Stimulated activated CD8-positive, alpha-beta memory T cell treated with anti-CD3 and anti-CD28 coated beads, Interleukin-7, amount 100 ng/mL, for 24 hours (primary cell): ENCODE results near the gene CLIC3.

ENCODE experiments used
- DNase-seq: peaks from one replicate; pipeline ENCODE4 v3.0.0-alpha.2; 2020; ENCODE audit warnings: low read depth

The CLIC3 gene

DNA sequence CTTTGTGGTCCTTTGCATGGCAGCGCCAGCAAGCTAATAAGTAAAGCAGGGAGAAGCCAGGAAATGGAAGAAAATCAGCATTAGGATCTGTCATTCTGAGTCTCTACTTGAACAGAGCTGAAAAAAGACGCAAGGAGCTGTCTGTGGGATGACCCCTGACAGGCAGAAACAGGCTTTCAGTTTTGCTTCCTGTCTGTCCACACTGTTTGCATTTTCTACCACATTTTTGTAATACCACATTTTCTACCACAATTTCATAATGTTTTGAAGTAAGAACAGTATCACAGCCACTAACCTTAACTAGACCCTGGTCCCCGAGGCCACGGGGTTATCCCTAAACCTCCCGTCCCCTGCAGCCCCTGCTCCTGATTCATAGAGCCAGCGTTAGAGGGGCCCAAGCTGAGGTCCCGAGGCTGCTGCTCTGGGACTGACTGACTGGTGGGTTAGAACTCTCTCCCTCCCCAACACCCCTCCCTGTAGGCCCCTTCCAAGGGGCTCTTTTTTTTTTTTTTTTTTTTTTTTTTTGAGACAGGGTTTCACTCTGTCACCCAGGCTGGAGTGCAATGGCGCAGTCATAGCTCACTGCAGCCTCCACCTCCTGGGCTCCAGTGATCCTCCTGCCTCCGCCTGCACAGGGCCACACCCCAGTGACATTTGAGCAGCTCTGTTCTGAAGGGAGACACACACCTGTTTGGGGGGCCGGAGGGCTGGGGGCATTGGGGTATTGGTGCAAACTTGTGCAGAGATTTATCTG lies 4.0 kb upstream of the CLIC3 start:
- DNase-seq = no peak

DNA sequence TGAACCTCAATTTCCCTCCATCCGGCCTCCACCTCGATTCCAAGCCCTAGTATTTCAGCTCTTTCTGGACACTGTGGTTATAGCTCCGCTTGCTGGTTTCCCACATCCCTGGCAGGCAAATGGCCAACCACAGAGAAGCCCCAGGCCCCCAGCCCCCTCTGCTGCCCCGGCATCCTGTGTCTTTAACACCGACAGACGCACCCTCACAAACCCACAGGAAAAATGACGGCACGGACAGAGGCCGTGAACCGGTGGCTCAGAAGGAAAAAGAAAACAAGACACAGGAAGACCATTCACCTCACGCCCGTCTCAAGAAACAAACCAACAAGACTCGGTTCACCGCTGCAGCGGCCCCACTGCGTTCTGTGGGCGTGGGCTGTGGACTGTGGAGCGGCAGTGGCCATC lies 1.5 kb upstream of the CLIC3 start:
- DNase-seq = no peak

DNA sequence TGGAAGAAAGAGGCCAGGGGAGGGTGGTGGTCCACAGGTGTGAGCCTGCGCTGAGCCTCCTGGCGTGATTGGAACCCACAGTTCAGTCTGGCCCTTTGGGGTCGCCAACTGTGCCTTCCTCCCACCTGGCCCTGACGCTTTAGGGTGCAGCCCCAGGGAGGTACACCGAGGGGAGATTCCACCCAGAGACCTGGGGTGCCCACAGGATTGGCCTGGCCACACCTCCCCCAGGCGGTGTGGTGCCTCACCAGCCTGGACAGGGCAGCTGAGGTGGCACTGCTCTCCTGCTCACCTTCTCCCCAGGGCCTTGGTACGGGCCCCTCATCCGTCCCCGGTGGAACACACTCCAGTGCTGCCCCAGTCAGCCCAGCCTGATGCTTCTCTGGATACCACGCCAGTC lies 1.0 kb upstream of the CLIC3 start:
- no peak for DNase-seq

DNA sequence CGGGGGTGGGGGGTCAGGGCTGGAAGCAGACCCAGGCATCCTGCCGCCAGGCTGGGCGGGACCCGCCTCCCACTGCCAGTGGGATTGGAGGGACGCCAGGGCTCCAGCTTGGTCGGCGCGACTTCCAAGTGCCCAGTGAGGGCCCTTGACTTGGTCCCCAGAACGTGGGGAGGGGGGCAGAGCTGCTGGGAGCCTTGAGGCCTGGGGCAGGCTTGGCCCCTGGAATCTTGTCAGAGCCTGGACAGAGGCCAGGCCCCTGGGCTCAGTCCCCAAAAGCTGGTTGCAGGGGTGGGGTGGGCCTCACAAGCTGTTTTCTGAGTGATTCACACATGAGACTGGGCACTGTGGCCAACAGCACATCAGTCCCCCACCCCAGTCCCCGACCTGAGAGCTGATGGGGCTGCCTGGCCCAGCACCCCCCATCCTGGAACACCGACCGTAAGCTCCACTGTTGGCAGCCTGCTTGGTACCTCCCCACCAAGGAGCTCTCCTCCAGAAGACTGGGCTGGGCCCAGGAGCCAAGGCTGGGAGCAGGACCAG lies 526 bp downstream of the CLIC3 start:
- no peak for DNase-seq

GRCh38 chr9:136995362-136995761 lies 1.0 kb downstream of the CLIC3 start:
- DNase-seq = no peak

DNA sequence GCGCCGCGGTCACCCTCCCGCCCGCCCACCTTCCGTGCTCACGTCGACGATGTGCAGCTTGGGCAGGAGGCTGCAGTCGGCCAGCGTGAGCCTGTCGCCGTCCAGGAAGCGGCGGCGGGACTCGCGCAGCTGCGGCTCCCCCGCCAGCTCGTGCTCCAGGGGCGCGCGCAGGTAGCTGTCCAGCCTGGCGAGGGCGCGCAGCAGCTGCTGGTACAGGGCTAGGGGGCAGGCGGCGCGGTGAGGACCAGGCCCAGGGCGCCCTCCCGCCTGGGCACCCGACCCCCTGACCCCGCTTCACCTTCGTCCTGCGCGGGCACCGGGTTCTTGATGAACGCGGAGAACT lies 1.5 kb downstream of the CLIC3 start:
- DNase-seq = no peak

DNA sequence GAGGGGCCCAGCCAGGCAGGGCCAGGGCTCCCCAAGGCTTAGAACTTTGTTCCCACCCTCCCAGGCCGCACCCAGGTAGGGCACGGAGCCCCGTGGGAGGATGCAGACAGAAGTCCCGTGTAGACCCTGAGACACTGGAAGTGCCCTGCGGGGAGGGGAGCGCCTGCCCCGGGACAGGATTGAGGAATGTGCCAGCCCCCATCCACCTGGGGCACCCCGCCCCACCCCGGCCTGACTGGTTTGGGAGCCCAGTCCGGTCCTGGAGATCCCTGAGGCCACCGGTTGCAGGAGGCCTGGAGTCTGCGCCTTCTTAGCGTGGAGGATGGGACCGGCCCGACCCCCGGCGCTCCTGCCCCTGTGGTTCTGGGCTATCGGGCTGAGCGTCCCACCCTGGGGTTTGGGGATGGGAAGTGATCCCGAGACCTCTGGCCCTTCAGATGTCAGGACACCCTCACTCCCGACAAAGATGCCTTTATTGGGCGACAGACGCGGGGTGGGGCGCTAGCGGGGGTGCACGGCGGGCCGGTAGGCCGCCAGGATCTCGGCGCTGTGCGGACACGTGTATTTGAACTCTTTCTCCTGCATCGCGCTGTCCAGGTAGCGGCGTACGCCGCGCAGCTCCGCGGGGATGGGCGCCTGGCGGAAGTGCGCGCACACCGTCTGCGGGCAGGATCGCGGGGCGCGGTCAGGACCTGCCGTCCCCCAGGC lies 2.0 kb downstream of the CLIC3 start:
- no peak for DNase-seq

GRCh38 chr9:136992819-136993369 lies 3.5 kb downstream of the CLIC3 start:
- no peak for DNase-seq

DNA sequence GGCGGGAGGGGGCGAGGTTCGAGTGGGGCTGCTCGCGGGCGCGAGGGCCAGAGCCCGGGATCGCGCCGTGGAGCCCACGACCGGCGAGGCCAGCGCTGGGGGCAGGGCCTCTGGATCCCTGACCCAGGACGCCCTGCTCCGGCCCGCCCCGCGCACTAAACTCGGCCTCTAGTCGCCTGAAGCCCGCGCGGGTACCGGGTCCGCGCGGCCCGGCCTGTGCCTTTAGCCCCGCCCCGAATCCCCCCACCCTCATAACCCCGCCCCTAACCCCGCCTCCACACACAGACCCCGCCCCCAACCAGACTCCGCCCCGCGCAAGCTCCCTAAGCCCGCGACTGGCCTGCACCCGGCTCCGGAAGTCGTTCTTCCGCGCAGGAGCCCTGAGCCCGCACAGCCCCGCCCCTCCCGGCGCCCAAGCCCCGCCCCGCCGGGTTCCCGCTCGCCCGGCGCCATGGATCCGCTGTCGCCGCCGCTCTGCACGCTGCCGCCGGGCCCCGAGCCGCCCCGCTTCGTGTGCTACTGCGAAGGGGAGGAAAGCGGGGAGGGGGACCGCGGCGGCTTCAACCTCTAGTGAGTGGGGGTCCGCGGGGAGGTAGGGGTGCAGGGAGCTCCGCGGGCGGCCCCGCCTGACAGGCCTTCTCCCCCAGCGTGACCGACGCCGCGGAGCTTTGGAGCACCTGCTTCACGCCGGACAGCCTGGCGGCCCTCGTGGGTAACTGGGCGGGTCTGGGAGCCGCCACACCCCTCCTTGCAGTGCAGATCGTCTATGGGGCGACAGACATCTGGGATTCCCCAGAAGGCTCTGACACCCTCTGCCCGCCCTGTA lies 4.2 kb downstream of the CLIC3 start, which contains the start of gene PAXX:
Gene PAXX, plus strand, starts transcription at position 430 of the 826 bp plus-strand sequence. Its CDS starts 22 bp downstream, at position 452.
- peak; percentile 85 for DNase-seq

DNA sequence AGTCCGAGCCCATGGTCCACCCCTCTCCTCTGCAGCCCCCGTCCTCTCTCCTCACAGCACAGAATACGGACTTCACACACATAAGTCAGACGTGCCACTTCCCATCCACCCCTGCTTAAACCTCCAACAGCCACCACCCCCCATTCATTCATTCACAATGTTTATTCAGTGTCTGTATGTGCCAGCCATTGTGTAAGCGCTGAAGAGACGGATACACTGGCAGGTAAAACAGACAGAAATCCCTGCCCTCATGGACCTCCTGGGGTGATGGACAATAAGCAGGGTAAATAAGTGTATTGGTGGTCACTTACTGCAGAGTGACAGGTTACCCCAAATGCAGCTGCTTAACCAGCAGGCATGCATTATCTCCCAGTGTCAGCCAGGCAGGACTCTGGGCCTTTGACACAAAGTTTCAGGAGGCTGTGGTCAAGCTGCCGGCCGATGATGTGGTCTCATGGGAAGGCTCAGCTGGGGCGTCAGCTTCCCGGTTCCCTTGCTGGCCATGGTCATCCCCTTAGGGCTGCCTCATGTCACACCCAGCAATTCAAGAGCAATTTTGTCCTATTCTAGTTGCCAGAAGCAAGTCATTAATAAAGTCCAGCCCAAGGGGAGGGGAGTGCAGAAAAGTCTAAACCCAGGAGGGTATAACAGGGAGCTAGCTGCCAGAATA lies 6.0 kb downstream of the CLIC3 start:
- no peak for DNase-seq

DNA sequence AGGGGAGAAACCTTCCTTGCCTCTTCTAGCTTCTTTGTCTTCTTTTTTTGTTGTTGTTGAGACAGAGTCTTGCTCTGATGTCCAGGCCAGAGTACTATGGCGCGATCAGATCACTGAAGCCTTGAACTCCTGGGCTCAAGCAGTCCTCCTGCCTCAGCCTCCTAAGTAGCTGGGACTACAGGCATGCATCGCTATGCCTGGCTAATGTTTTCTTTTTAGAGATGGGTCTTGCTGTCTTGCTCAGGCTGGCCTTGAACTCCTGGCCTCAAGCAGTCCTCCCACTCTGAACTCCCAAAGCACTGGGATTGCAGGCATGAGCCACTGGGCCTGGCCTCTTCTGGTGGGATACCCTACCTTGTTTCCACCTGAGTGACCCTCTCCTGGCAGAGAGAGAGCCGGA lies 7.5 kb downstream of the CLIC3 start:
- no peak for DNase-seq

- no peak for DNase-seq
These were observed 10.5 kb downstream of the CLIC3 start for GRCh38 chr9:136985853-136986252.

GRCh38 chr9:136985027-136985602 lies 11.3 kb downstream of the CLIC3 start:
- no peak for DNase-seq

- no peak for DNase-seq
These were observed 11.8 kb downstream of the CLIC3 start for GRCh38 chr9:136984464-136985026.

- no peak for DNase-seq
These were observed 12.6 kb downstream of the CLIC3 start for GRCh38 chr9:136983656-136984314.

DNA sequence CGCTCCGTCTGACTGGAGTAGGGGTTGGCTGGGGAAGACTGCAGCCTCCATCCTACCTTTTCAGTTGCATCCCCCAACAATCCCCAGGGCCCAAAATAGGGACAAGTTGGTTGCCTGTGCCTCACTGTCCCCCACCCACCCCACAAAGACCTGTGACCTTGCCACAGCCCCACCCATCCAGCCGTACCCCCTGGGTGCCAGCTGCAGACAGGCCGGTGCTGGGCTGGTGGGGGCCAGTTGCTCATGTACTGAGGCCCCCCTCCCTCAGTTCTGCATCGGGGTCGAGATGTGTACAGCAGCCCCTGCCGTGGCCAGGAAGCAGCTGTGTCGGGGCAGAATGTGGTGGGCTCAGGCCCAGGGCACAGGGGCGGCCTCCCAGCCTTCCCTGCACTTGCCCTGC lies 13.2 kb downstream of the CLIC3 start:
- no peak for DNase-seq

- no peak for DNase-seq
These were observed 13.9 kb downstream of the CLIC3 start, which contains the start of gene LCNL1 for GRCh38 chr9:136982232-136983051. TSS of gene LCNL1 (plus strand) at chr9:136982993. CDS start at chr9:136983587, 594 bp downstream.

GRCh38 chr9:136981588-136982231 lies 14.7 kb downstream of the CLIC3 start:
- no peak for DNase-seq
